ENCODE measurements around the gene CFAP45. TPM values are rescaled to one million over a fixed set of nuclear protein-coding genes. Genes with fewer than 3 reads are reported as not detected.

The CFAP45 gene
- total and polyA plus RNA-seq, 2 of the 8 experiments (the other 6 are each of a cell fraction or from before 2014, with no cell fraction given), result 0.05 TPM; not detected in 1

DNA sequence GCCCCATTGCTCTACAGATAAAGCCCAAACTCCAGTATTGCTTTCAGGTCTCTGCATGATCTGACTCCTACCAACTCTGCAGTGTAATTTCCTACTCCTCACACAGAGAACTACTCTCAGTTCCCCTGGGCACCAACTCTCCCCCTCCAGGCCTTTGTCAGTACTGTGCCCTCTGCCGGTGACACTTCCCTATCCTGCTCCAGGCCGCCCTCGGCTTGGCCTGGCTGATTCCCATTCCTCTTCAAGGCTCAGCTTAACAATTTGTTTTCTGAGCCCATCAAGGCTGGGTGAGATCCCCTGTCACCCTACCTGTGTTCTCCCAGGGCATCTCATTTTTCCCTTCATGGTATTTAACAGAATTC is 70.7 kb downstream of the CFAP45 start:
- H4K8ac ChIP-seq (ENCODE audit: extremely low read depth, insufficient read depth, low read length), result no peak overlapping the region
- H4K91ac ChIP-seq (replicated peaks; ENCODE audit: insufficient read length, low read length), result no peak overlapping the region
- no peaks in the 10 kb centered on the region for H3K36me3 ChIP-seq (ENCODE audit: control insufficient read depth in 2 of 4, insufficient read depth in 4 of 4, low read length in 3 of 4)
- H3K79me2 ChIP-seq (ENCODE audit: control insufficient read depth in 1 of 2, insufficient read depth in 2 of 2, low read length in 2 of 2), result no peaks in the 10 kb centered on the region
- no peak overlapping the region for H3K23ac ChIP-seq (ENCODE audit: insufficient read length)
- no peak overlapping the region for H3K56ac ChIP-seq (replicated peaks; ENCODE audit: insufficient read length, low read depth, low read length)
- no peak overlapping the region for H2BK15ac ChIP-seq (ENCODE audit: low read length)
- POLR2A ChIA-PET (ENCODE audit: partially characterized antibody), result interaction anchor here (1.0 kb wide), 1 partner anchor 30 kb away, joined by 3 read pairs; no protein-coding TSS in a partner anchor
- no peak overlapping the region for H3K4me3 ChIP-seq (ENCODE audit: extremely low read depth in 1 of 4, insufficient read depth in 2 of 4, low read depth in 3 of 4, low read length in 4 of 4)
- H4K20me1 ChIP-seq (replicated peaks in 1 of 2; ENCODE audit: control insufficient read depth in 1 of 2, insufficient read depth in 2 of 2, low read length in 2 of 2), result no peaks in the 10 kb centered on the region
- no peak overlapping the region for H2BK12ac ChIP-seq (ENCODE audit: low read depth, low read length)
- H3K4me1 ChIP-seq (replicated peaks in 1 of 4; ENCODE audit: control insufficient read depth in 3 of 4, insufficient read depth in 4 of 4, low read length in 3 of 4), result peaks cover 0 to 4% (median 2%) of the 10 kb centered on the region in 4 experiments; a peak in 1 of 7 replicates
- no peaks in the 10 kb centered on the region for H3K9me3 ChIP-seq (ENCODE audit: insufficient read depth in 2 of 2, low read depth in 1 of 2, low read length in 1 of 2)
- H3K23me2 ChIP-seq (ENCODE audit: low read depth, low read length), result no peaks in the 10 kb centered on the region
- CTCF ChIA-PET (ENCODE audit: partially characterized antibody), result interaction anchor here (0.8 to 11.2 kb wide), 29 partner anchors 8 to 633 kb away, joined by 3 to 175 read pairs (median 5); partner anchors contain the start of genes FCRL6 and VSIG8
- H2AK5ac ChIP-seq (ENCODE audit: low read depth, low read length), result no peak overlapping the region
- H3K79me1 ChIP-seq (ENCODE audit: low read depth, low read length), result no peaks in the 10 kb centered on the region
- DNase-seq (ENCODE audit: low read depth in 1 of 2, low spot score in 2 of 2), result peak in 1 of 2 experiments; percentile 67
- H3K9ac ChIP-seq (replicated peaks in 1 of 4; ENCODE audit: extremely low read depth in 1 of 4, low read depth in 3 of 4, low read length in 3 of 4), result no peak overlapping the region
- no peak overlapping the region for H3K14ac ChIP-seq (ENCODE audit: insufficient read length)
- 47% methylated on average over 3 of the region's 3 CpGs; no CpG with 5 or more reads in 1 of the 2 experiments for WGBS, 2 experiments (ENCODE audit: extremely low coverage in 1 of 2, insufficient coverage in 1 of 2, insufficient read length in 1 of 2, insufficient replicate concordance in 2 of 2, low coverage in 1 of 2, low lambda C conversion rate in 2 of 2, missing lambda C conversion rate in 1 of 2)
- peaks cover 0 to 15% (median 3%) of the 10 kb centered on the region in 4 experiments; a peak in 6 of 7 replicates for H3K27me3 ChIP-seq (replicated peaks in 1 of 4; ENCODE audit: control insufficient read depth in 3 of 4, extremely low read depth in 1 of 4, insufficient read depth in 3 of 4, low read length in 3 of 4)
- H3K27ac ChIP-seq (ENCODE audit: low read depth, low read length), result no peak overlapping the region
- no peak overlapping the region for H4K5ac ChIP-seq (ENCODE audit: insufficient read length, low read depth, low read length)
- H3K4me2 ChIP-seq (ENCODE audit: insufficient read depth in 1 of 2, low read depth in 2 of 2, low read length in 2 of 2), result no peak overlapping the region
- no peak overlapping the region for H3K4ac ChIP-seq (replicated peaks; ENCODE audit: insufficient read length, low read depth, low read length)
- 0 out of 2 replicates have a peak overlapping the region, but pooled peaks have one; percentile 49 for H2BK20ac ChIP-seq (ENCODE audit: low read length)
- H2BK5ac ChIP-seq (ENCODE audit: low read depth, low read length), result no peak overlapping the region
- FAIRE-seq, result peak; percentile 19
- no peak overlapping the region for H2BK120ac ChIP-seq (replicated peaks; ENCODE audit: low read depth, low read length)
- TF ChIP-seq, protein P1, sequence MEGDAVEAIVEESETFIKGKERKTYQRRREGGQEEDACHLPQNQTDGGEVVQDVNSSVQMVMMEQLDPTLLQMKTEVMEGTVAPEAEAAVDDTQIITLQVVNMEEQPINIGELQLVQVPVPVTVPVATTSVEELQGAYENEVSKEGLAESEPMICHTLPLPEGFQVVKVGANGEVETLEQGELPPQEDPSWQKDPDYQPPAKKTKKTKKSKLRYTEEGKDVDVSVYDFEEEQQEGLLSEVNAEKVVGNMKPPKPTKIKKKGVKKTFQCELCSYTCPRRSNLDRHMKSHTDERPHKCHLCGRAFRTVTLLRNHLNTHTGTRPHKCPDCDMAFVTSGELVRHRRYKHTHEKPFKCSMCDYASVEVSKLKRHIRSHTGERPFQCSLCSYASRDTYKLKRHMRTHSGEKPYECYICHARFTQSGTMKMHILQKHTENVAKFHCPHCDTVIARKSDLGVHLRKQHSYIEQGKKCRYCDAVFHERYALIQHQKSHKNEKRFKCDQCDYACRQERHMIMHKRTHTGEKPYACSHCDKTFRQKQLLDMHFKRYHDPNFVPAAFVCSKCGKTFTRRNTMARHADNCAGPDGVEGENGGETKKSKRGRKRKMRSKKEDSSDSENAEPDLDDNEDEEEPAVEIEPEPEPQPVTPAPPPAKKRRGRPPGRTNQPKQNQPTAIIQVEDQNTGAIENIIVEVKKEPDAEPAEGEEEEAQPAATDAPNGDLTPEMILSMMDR (IDR thresholded peaks at IDR 0.05; ENCODE audit: control extremely low read depth in 1 of 3, insufficient read depth in 1 of 3, low read depth in 1 of 3, low read length in 3 of 3), result peak; percentile 73 to 78 (median 78)
- no peak for TF ChIP-seq GTF2F1 (IDR thresholded peaks at IDR 0.05; ENCODE audit: borderline replicate concordance, low read depth, low read length)
- TF ChIP-seq RAD21 (IDR thresholded peaks at IDR 0.05 in 1 of 2, conservative IDR thresholded peaks at IDR 0.05 in 1 of 2; ENCODE audit: low read depth in 2 of 2, low read length in 2 of 2), result peak; percentile 43 to 59
- no peak overlapping the region for H3K18ac ChIP-seq (ENCODE audit: extremely low read depth, low read length)
- H2AFZ ChIP-seq (ENCODE audit: low read length), result no peak overlapping the region

Data from H1 (cell line).